NK-92 (cell line): ENCODE results near the gene PCAT7.

Source experiments
- DNase-seq: peaks from one replicate; lab custom pipeline; 2025; ENCODE audit not compliant: unreplicated experiment; lab: John Stamatoyannopoulos, UW

The PCAT7 gene

GRCh38 chr9:94600715-94601114 lies 45.8 kb downstream of the PCAT7 start:
- DNase-seq = no peak

GRCh38 chr9:94602666-94603065 lies 47.8 kb downstream of the PCAT7 start:
- no peak for DNase-seq

- DNase-seq = peak; percentile 5
Measured at GRCh38 chr9:94603259-94604160, 48.6 kb downstream of the PCAT7 start.

GRCh38 chr9:94606646-94607422 lies 52.0 kb downstream of the PCAT7 start:
- no peak for DNase-seq

GRCh38 chr9:94607423-94607691 lies 52.5 kb downstream of the PCAT7 start:
- DNase-seq = no peak

- DNase-seq = no peak
Measured at GRCh38 chr9:94610181-94610606, 55.3 kb downstream of the PCAT7 start.

- no peak for DNase-seq
Measured at GRCh38 chr9:94611638-94612068, 56.8 kb downstream of the PCAT7 start.

- DNase-seq = no peak
Measured at GRCh38 chr9:94612071-94612470, 57.2 kb downstream of the PCAT7 start.

- DNase-seq = no peak
Measured at GRCh38 chr9:94613003-94613402, 58.1 kb downstream of the PCAT7 start.

GRCh38 chr9:94619026-94619425 lies 64.1 kb downstream of the PCAT7 start:
- DNase-seq = no peak
